Osteoblast (primary cell): Measurements from ENCODE around the gene MRGPRE. TPM values are rescaled to one million over a fixed set of nuclear protein-coding genes. Genes with fewer than 3 reads are reported as not detected.

Source experiments
- DNase-seq: peaks from one replicate; pipeline ENCODE4 v3.0.0; 2011; ENCODE audit warnings: low spot score, mixed read lengths; ENCODE audit not compliant: insufficient read length; ENCODE audit errors: missing footprints
- H2AFZ ChIP-seq: 2 replicates; pipeline ENCODE4 v1.6.0; 2011; ENCODE audit warnings: mild to moderate bottlenecking, low read length
- H3K27ac ChIP-seq: 2 replicates; pipeline ENCODE4 v1.5.1; 2011; ENCODE audit warnings: mild to moderate bottlenecking, low read depth, low read length, moderate library complexity
- H3K27me3 ChIP-seq: 2 replicates; pipeline ENCODE4 v1.6.0; 2012; ENCODE audit warnings: mild to moderate bottlenecking, control low read depth, inconsistent platforms, low read length, moderate library complexity; ENCODE audit not compliant: insufficient read depth
- H3K36me3 ChIP-seq: 2 replicates; pipeline ENCODE4 v1.5.1; 2011; ENCODE audit warnings: mild to moderate bottlenecking, low read length, control low read depth, moderate library complexity; ENCODE audit not compliant: insufficient read depth
- H3K4me1 ChIP-seq: 2 replicates; pipeline ENCODE4 v1.5.1; 2011; ENCODE audit warnings: mild to moderate bottlenecking, low read length, control low read depth, moderate library complexity; ENCODE audit not compliant: insufficient read depth
- H3K4me2 ChIP-seq: 2 replicates; pipeline ENCODE4 v1.6.0; 2011; ENCODE audit warnings: mild to moderate bottlenecking, low read length; ENCODE audit not compliant: insufficient read depth
- H3K4me3 ChIP-seq: fragments of 200-600 bp; sonication (generic); 3 replicates; pipeline ENCODE4 v1.5.1; 2012; ENCODE audit warnings: mild to moderate bottlenecking, low read length, inconsistent platforms; ENCODE audit not compliant: insufficient read depth
- H3K79me2 ChIP-seq: 2 replicates; pipeline ENCODE4 v1.6.0; 2012; ENCODE audit warnings: mild to moderate bottlenecking, low read length, control low read depth, inconsistent platforms; ENCODE audit not compliant: insufficient read depth
- H3K9me3 ChIP-seq: 2 replicates; pipeline ENCODE4 v1.5.1; 2011; ENCODE audit warnings: low read depth, low read length, control low read depth
- H4K20me1 ChIP-seq: 2 replicates; pipeline ENCODE4 v1.6.0; 2012; ENCODE audit warnings: mild to moderate bottlenecking, low read length, control low read depth; ENCODE audit not compliant: insufficient read depth
- total RNA-seq: library from RNA; depleted of rRNA; stranded (reverse); fragments of >200 nt; gene quantifications from 2 replicates; pipeline ENCODE4 v1.2.3, GENCODE V29; 2012
- TF ChIP-seq, protein P1 (sequence below): IDR thresholded peaks from 2 replicates; pipeline ENCODE4 v1.5.1; 2011; ENCODE audit warnings: mild to moderate bottlenecking, low read depth, low read length, moderate library complexity; ENCODE audit errors: extremely low read depth

The MRGPRE gene
- total RNA-seq, 1 donor, result under 0.01 TPM

- no peaks in the 10 kb centered on the region for H3K9me3 ChIP-seq
- peaks cover 29% of the 10 kb centered on the region for H3K27me3 ChIP-seq
- H2AFZ ChIP-seq, result no peak overlapping the region
- H3K27ac ChIP-seq, result no peak overlapping the region
- H3K4me1 ChIP-seq, result no peaks in the 10 kb centered on the region
- no peaks in the 10 kb centered on the region for H3K36me3 ChIP-seq
- no peaks in the 10 kb centered on the region for H3K79me2 ChIP-seq
- TF ChIP-seq, protein P1, sequence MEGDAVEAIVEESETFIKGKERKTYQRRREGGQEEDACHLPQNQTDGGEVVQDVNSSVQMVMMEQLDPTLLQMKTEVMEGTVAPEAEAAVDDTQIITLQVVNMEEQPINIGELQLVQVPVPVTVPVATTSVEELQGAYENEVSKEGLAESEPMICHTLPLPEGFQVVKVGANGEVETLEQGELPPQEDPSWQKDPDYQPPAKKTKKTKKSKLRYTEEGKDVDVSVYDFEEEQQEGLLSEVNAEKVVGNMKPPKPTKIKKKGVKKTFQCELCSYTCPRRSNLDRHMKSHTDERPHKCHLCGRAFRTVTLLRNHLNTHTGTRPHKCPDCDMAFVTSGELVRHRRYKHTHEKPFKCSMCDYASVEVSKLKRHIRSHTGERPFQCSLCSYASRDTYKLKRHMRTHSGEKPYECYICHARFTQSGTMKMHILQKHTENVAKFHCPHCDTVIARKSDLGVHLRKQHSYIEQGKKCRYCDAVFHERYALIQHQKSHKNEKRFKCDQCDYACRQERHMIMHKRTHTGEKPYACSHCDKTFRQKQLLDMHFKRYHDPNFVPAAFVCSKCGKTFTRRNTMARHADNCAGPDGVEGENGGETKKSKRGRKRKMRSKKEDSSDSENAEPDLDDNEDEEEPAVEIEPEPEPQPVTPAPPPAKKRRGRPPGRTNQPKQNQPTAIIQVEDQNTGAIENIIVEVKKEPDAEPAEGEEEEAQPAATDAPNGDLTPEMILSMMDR, result no peak
- H3K4me2 ChIP-seq, result no peak overlapping the region
- H4K20me1 ChIP-seq, result no peaks in the 10 kb centered on the region
- no peak overlapping the region for H3K4me3 ChIP-seq
- peak; percentile 72 for DNase-seq
Observed at GRCh38 chr11:3222003-3222855, 10.0 kb downstream of the MRGPRE start.

- no peaks in the 10 kb centered on the region for H3K36me3 ChIP-seq
- no peak overlapping the region for H3K4me3 ChIP-seq
- TF ChIP-seq, protein P1, result no peak
- peaks cover 29% of the 10 kb centered on the region for H3K27me3 ChIP-seq
- H3K4me1 ChIP-seq, result no peaks in the 10 kb centered on the region
- no peak overlapping the region for H3K4me2 ChIP-seq
- no peaks in the 10 kb centered on the region for H3K9me3 ChIP-seq
- H4K20me1 ChIP-seq, result no peaks in the 10 kb centered on the region
- no peaks in the 10 kb centered on the region for H3K79me2 ChIP-seq
- H2AFZ ChIP-seq, result no peak overlapping the region
- peak; percentile 87 for DNase-seq
- no peak overlapping the region for H3K27ac ChIP-seq
Observed at GRCh38 chr11:3221408-3222002, 10.7 kb downstream of the MRGPRE start.

DNA sequence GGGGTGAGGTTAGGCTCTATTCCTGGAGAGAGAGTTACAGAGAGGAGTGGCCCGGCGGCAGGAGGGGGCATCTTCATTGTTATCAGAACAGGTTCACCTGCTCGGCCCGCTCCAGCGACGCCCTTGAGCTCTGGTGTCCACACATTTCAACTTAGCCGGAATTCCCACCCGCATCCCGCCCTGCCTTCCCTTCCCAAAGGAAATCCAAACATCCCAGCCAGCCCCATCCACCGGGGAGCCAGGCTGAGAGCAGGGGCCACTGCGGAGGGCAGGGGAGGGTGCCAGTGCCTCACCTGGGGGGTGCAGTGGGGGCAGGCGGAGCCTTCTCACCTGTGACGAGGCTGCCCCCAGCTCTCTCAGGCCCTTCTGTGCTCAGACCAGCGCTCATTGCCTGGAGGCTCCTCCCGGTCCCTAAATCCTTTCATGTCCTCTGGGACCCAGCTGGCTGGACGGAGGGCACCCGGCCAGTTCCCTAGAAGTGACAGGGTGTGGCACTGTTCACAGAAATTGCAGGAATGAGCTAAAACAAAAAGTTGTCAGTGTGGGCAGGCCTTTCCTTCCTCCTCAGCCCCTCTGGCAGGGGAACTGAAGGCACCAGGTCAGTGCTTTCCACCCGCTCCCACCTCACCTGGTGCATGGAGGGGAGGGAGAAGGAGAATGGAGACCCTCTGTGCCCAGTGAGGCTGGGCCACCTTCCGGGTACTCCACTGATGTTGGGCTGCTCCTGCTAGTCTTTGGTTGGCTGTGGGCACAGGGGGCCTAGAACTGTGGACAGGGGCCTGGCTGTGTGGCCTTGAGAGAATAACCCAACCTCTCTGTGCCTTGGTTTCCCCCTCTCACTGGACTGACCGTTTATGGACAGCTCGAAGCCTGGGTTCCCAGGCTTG lies 11.5 kb downstream of the MRGPRE start:
- Histone ChIP-seq H3K36me3 (no peaks in the 10 kb centered on the region), H3K4me3 (no peak overlapping the region), H3K4me2 (no peak overlapping the region), H2AFZ (no peak overlapping the region), H3K9me3 (no peaks in the 10 kb centered on the region), H4K20me1 (no peaks in the 10 kb centered on the region), H3K27ac (no peak overlapping the region), H3K27me3 (peaks cover 32% of the 10 kb centered on the region), H3K4me1 (no peaks in the 10 kb centered on the region), H3K79me2 (no peaks in the 10 kb centered on the region)
- TF ChIP-seq, protein P1, result no peak
- DNase-seq, result peak; percentile 87

DNA sequence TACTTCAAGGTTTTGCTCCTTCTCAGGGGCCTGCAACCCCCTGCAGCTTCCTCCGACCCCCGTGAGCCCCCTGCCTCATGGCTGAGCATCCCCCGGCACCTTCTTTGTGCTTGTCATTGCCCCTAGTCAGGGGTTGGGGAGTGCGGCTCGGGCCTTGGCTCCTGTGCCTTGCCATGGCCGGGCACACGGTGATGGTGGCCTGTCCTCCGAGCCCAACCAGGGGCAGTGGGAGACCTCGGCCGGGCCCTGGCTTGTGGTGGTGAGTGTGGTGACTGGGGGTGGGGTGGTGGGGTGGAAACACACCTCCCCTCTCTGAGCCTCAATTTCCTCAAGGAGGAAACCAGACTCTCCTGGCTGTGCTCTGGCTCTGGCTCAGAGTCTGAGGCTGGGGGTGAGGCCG lies 12.1 kb downstream of the MRGPRE start:
- Histone ChIP-seq H4K20me1 (no peaks in the 10 kb centered on the region), H3K4me1 (no peaks in the 10 kb centered on the region), H3K27ac (no peak overlapping the region), H3K4me2 (no peak overlapping the region), H3K79me2 (no peaks in the 10 kb centered on the region), H3K27me3 (peaks cover 32% of the 10 kb centered on the region), H3K4me3 (no peak overlapping the region), H3K36me3 (no peaks in the 10 kb centered on the region), H3K9me3 (no peaks in the 10 kb centered on the region), H2AFZ (no peak overlapping the region)
- TF ChIP-seq, protein P1, result no peak
- DNase-seq, result peak; percentile 81
